Sigmoid colon (tissue), 7 donors: ENCODE measurements around the gene SEMA3F. TPM values are rescaled to one million over a fixed set of nuclear protein-coding genes. Genes with fewer than 3 reads are reported as not detected.
A peak's percentile ranks its signal among the peaks of the same experiment; 100 is the strongest.

Source experiments
- DNase-seq: peaks from one replicate; pipeline ENCODE4 v3.0.0-alpha.2; 2019
- H3K27ac ChIP-seq, 4 donors: fragments of 200-600 bp; sonication (generic); one replicate each; pipeline ENCODE4 v1.5.1; 2016 to 2019; ENCODE audit warnings: mild to moderate bottlenecking in 1 of 4
- H3K27me3 ChIP-seq, 3 donors: fragments of 200-600 bp; sonication (generic); one replicate each; pipeline ENCODE4 v1.5.1; 2019; ENCODE audit warnings: mild to moderate bottlenecking in 1 of 3
- H3K36me3 ChIP-seq, 4 donors: fragments of 200-600 bp; sonication (generic); one replicate each; pipeline ENCODE4 v1.5.1; 2016 to 2019
- H3K4me1 ChIP-seq, 4 donors: fragments of 200-600 bp; sonication (generic); one replicate each; pipeline ENCODE4 v1.5.1; 2017 to 2019
- H3K4me3 ChIP-seq, 4 donors: fragments of 200-600 bp; sonication (generic); one replicate each; pipeline ENCODE4 v1.5.1; 2017 to 2019; ENCODE audit warnings: mild to moderate bottlenecking in 2 of 4, moderate library complexity in 1 of 4
- H3K9me3 ChIP-seq, 4 donors: fragments of 200-600 bp in 3 of 4; sonication (generic) in 3 of 4; one replicate each; pipeline versions ENCODE4 v1.5.1 to v1.6.1; 2013 to 2019
- CTCF ChIP-seq, 4 experiments: fragments of 450-650 bp in 3 of 4; fragments of 200-600 bp in 1 of 4; IDR thresholded peaks; one replicate each; pipeline ENCODE4 v1.5.1; 2016 to 2019; ENCODE audit warnings: antibody characterized with exemption in 4 of 4, mild to moderate bottlenecking in 3 of 4, moderate library complexity in 2 of 4
- EP300 ChIP-seq, 4 donors: sonication (generic); formaldehyde crosslinking; IDR thresholded peaks; one replicate each; pipeline ENCODE4 v1.6.1; 2017; ENCODE audit warnings: antibody characterized with exemption in 4 of 4
- POLR2A ChIP-seq, 2 donors: fragments of 450-650 bp; IDR thresholded peaks; one replicate each; pipeline ENCODE4 v1.6.1; 2016; ENCODE audit warnings: antibody characterized with exemption in 2 of 2, mild to moderate bottlenecking in 2 of 2, moderate library complexity in 2 of 2
- POLR2AphosphoS5 ChIP-seq, 4 donors: sonication (generic); formaldehyde crosslinking; IDR thresholded peaks; one replicate each; pipeline ENCODE4 v1.6.1; 2017; ENCODE audit warnings: antibody characterized with exemption in 4 of 4
- WGBS, 2 donors: extraction: QIAGEN DNeasy Blood & Tissue Kit; methylation state at CpG; one replicate each; pipeline ENCODE4 v1.1.7; 2013; 5-methylcytosine and 5-hydroxymethylcytosine counted together
- intact Hi-C: fragments of 100-400 bp; cut with DNase I; formaldehyde crosslinking; loops from one replicate; pipeline ENCODE4 v1.15.1; 2023
- polyA plus RNA-seq, 3 donors: library from polyadenylated mRNA; stranded (reverse); fragments of 200-250 nt; gene quantifications; one replicate each; pipeline ENCODE4 v1.2.3, GENCODE V29; 2013
- total RNA-seq, 4 donors: library from RNA; depleted of rRNA; stranded (reverse); fragments of >200 nt; gene quantifications; one replicate each; pipeline ENCODE4 v1.1.0, GENCODE V29; 2016
- donor health status: healthy with polysubstance abuse.
- donor health status: Bipolar disorder and iron deficiency.
- donor health status: healthy.

SEMA3F gene
- 10 to 100 TPM in 1 of 4 donors, 1 to 10 TPM in 3; 5.1 to 11.4 (median 8.0) TPM for total RNA-seq
- 10 to 100 TPM in 1 of 3 donors, 1 to 10 TPM in 1, under 1 TPM in 1; 0.60 to 12.3 (median 1.2) TPM for polyA plus RNA-seq

- intact Hi-C loops, result loop anchor here (1.0 to 2.0 kb wide), 2 partner anchors 34 kb away; no protein-coding TSS in a partner anchor
- TF ChIP-seq CTCF (IDR thresholded peaks at IDR 0.05) (no peak), POLR2AphosphoS5 (IDR thresholded peaks at IDR 0.05) (peak in 3 of 4 donors; percentile 60 to 68 (median 60))
- Histone ChIP-seq H3K27ac (peak within 1 kb of the TSS; percentile 60 to 90 (median 86)), H3K4me3 (peak within 1 kb of the TSS; percentile 23 to 65 (median 58)), H3K36me3 (no peaks in the 10 kb centered on the region), H3K27me3 (peaks cover 0 to 7% (median 4%) of the 10 kb centered on the region in 3 donors), H3K9me3 (no peaks in the 10 kb centered on the region), H3K4me1 (peaks cover 0 to 51% (median 48%) of the 10 kb centered on the region in 4 donors)
- WGBS, 2 donors, result 1% methylated on average over 98 of the region's 98 CpGs
- peak; percentile 74 for DNase-seq
Observed at GRCh38 chr3:50154840-50155490, at the start of gene SEMA3F. Gene SEMA3F, plus strand, starts transcription at chr3:50155324. Its CDS starts 4,299 bp downstream, at chr3:50159623.

GRCh38 chr3:50111757-50112156 lies 43.4 kb upstream of the SEMA3F start:
- Histone ChIP-seq H3K36me3 (peaks cover 83 to 100% (median 96%) of the 10 kb centered on the region in 4 donors), H3K4me1 (no peaks in the 10 kb centered on the region), H3K9me3 (no peaks in the 10 kb centered on the region), H3K4me3 (no peak overlapping the region), H3K27me3 (no peaks in the 10 kb centered on the region), H3K27ac (peak overlapping the region in 1 of 4 donors; percentile 35)
- TF ChIP-seq POLR2A (IDR thresholded peaks at IDR 0.05) (no peak), POLR2AphosphoS5 (IDR thresholded peaks at IDR 0.05) (no peak), EP300 (IDR thresholded peaks at IDR 0.05) (no peak), CTCF (IDR thresholded peaks at IDR 0.05) (no peak)
- no peak for DNase-seq
- 80 to 90% methylated on average over 5 of the region's 5 CpGs for WGBS, 2 donors
- intact Hi-C loops, result no loop called here

GRCh38 chr3:50112462-50112861 lies 42.7 kb upstream of the SEMA3F start:
- Histone ChIP-seq H3K27ac (peak overlapping the region in 1 of 4 donors; percentile 35), H3K27me3 (no peaks in the 10 kb centered on the region), H3K4me3 (no peak overlapping the region), H3K9me3 (no peaks in the 10 kb centered on the region), H3K36me3 (peaks cover 83 to 100% (median 96%) of the 10 kb centered on the region in 4 donors), H3K4me1 (no peaks in the 10 kb centered on the region)
- intact Hi-C loops, result no loop called here
- WGBS, 2 donors, result 96 to 97% methylated on average over 3 of the region's 3 CpGs
- no peak for DNase-seq
- TF ChIP-seq CTCF (IDR thresholded peaks at IDR 0.05), result no peak
- TF ChIP-seq EP300 (IDR thresholded peaks at IDR 0.05), result no peak

- Histone ChIP-seq H3K27me3 (no peaks in the 10 kb centered on the region), H3K4me1 (peaks cover 0 to 8% (median 0%) of the 10 kb centered on the region in 4 donors), H3K4me3 (no peak overlapping the region), H3K27ac (no peak overlapping the region), H3K36me3 (peaks cover 62 to 85% (median 84%) of the 10 kb centered on the region in 4 donors), H3K9me3 (no peaks in the 10 kb centered on the region)
- intact Hi-C loops, result no loop called here
- no peak for TF ChIP-seq POLR2A (IDR thresholded peaks at IDR 0.05)
- no peak for TF ChIP-seq EP300 (IDR thresholded peaks at IDR 0.05)
- TF ChIP-seq CTCF (IDR thresholded peaks at IDR 0.05), result no peak
- no peak for TF ChIP-seq POLR2AphosphoS5 (IDR thresholded peaks at IDR 0.05)
- WGBS, 2 donors, result 94% methylated on average over 8 of the region's 8 CpGs
- no peak for DNase-seq
Observed at GRCh38 chr3:50117120-50117519, 38.0 kb upstream of the SEMA3F start.
